Esophagus muscularis mucosa (tissue), 4 donors: ENCODE measurements around the gene CYS1. TPM values are rescaled to one million over a fixed set of nuclear protein-coding genes. Genes with fewer than 3 reads are reported as not detected.

Experiments
- DNase-seq: peaks from one replicate; pipeline ENCODE4 v3.0.0-alpha.2; 2017; ENCODE audit errors: extremely low spot score
- H3K27ac ChIP-seq, 4 donors: fragments of 200-600 bp; sonication (generic); replicated peaks in 1 of 4; 1 replicate in 3 of 4; 2 replicates in 1 of 4; pipeline ENCODE4 v1.5.1; 2016 to 2019; ENCODE audit warnings: mild to moderate bottlenecking in 1 of 4
- H3K27me3 ChIP-seq, 4 donors: fragments of 200-600 bp; sonication (generic); one replicate each; pipeline versions ENCODE4 v1.5.1 to v1.6.0; 2016 to 2019
- H3K36me3 ChIP-seq, 4 donors: fragments of 200-600 bp; sonication (generic); one replicate each; pipeline ENCODE4 v1.5.1; 2016 to 2019
- H3K4me1 ChIP-seq, 4 donors: fragments of 200-600 bp; sonication (generic); one replicate each; pipeline ENCODE4 v1.5.1; 2016 to 2019
- H3K4me3 ChIP-seq, 4 donors: fragments of 200-600 bp; sonication (generic); 1 replicate in 2 of 4; 2 replicates in 2 of 4; pipeline ENCODE4 v1.5.1; 2016 to 2019; ENCODE audit warnings: mild to moderate bottlenecking in 4 of 4, moderate library complexity in 1 of 4
- H3K9me3 ChIP-seq, 4 donors: fragments of 200-600 bp; sonication (generic); 1 replicate in 3 of 4; 2 replicates in 1 of 4; pipeline ENCODE4 v1.5.1; 2016 to 2019
- EP300 ChIP-seq: sonication (generic); formaldehyde crosslinking; IDR thresholded peaks from one replicate; pipeline ENCODE4 v1.6.1; 2017; ENCODE audit warnings: antibody characterized with exemption
- POLR2A ChIP-seq: fragments of 450-650 bp; IDR thresholded peaks from one replicate; pipeline ENCODE4 v1.6.1; 2017; ENCODE audit warnings: antibody characterized with exemption, moderate library complexity, mild to moderate bottlenecking, low read depth
- POLR2AphosphoS5 ChIP-seq, 2 donors: sonication (generic); formaldehyde crosslinking; IDR thresholded peaks; one replicate each; pipeline ENCODE4 v1.6.1; 2017; ENCODE audit warnings: antibody characterized with exemption in 2 of 2
- WGBS: methylation state at CpG from one replicate; pipeline ENCODE4 v1.1.5; 2018; 5-methylcytosine and 5-hydroxymethylcytosine counted together
- intact Hi-C: fragments of 100-400 bp; cut with DNase I; formaldehyde crosslinking; loops from one replicate; pipeline ENCODE4 v1.15.1; 2023
- total RNA-seq, 4 donors: library from RNA; depleted of rRNA; stranded (reverse); fragments of >200 nt; gene quantifications; one replicate each; pipeline versions ENCODE4 v1.1.0 to v1.2.1, GENCODE V29; 2016
- TF ChIP-seq, protein P1 (sequence below), 3 experiments: fragments of 200-600 bp in 2 of 3; fragments of 450-650 bp in 1 of 3; sonication (generic) in 2 of 3; IDR thresholded peaks; one replicate each; pipeline ENCODE4 v1.5.1; 2017 to 2019; ENCODE audit warnings: antibody characterized with exemption in 3 of 3, mild to moderate bottlenecking in 2 of 3, moderate library complexity in 1 of 3

Gene CYS1
- total RNA-seq, 4 donors from 2014 or later: 16.9 to 56.4 (median 35.4) TPM

DNA sequence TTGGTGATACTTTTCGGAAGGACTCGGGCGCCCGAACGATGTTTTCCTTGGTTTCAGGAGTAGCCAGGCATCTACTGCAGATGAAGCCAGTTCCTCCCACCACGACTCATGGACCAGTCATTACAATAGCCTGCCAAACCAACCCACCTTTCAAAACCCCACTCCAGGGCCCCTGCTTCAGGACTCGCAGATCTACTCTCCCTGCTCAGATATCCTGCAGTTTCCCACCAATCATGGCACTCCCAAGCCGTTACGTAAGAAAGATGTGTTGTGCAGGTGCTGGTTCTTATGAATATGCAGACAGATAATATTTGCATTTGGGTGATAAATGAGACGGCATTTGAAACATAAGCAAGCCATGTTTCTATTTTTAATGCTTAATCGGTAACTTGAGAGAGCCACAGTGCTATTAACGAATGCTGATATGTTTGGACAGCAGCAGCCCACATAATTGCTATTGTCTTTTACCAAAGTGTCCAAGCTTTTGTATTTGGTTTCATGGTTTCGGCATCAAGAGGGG is 3.5 kb upstream of the CYS1 start:
- H3K4me3 ChIP-seq: no peak overlapping the region
- intact Hi-C loops: no loop called here
- peak overlapping the region in 2 of 4 donors; percentile 41 to 60 for H3K27ac ChIP-seq
- H3K36me3 ChIP-seq: no peaks in the 10 kb centered on the region
- peaks cover 0 to 14% (median 0%) of the 10 kb centered on the region in 4 donors for H3K27me3 ChIP-seq
- no peaks in the 10 kb centered on the region for H3K9me3 ChIP-seq
- H3K4me1 ChIP-seq: peaks cover 6 to 41% (median 37%) of the 10 kb centered on the region in 4 donors
- no peak for DNase-seq
- 63% methylated on average over 13 of the region's 13 CpGs for WGBS
- TF ChIP-seq EP300 (no peak), POLR2A (no peak), POLR2AphosphoS5 (IDR thresholded peaks at IDR 0.05) (no peak)
- TF ChIP-seq, protein P1, sequence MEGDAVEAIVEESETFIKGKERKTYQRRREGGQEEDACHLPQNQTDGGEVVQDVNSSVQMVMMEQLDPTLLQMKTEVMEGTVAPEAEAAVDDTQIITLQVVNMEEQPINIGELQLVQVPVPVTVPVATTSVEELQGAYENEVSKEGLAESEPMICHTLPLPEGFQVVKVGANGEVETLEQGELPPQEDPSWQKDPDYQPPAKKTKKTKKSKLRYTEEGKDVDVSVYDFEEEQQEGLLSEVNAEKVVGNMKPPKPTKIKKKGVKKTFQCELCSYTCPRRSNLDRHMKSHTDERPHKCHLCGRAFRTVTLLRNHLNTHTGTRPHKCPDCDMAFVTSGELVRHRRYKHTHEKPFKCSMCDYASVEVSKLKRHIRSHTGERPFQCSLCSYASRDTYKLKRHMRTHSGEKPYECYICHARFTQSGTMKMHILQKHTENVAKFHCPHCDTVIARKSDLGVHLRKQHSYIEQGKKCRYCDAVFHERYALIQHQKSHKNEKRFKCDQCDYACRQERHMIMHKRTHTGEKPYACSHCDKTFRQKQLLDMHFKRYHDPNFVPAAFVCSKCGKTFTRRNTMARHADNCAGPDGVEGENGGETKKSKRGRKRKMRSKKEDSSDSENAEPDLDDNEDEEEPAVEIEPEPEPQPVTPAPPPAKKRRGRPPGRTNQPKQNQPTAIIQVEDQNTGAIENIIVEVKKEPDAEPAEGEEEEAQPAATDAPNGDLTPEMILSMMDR (IDR thresholded peaks at IDR 0.05): no peak

DNA sequence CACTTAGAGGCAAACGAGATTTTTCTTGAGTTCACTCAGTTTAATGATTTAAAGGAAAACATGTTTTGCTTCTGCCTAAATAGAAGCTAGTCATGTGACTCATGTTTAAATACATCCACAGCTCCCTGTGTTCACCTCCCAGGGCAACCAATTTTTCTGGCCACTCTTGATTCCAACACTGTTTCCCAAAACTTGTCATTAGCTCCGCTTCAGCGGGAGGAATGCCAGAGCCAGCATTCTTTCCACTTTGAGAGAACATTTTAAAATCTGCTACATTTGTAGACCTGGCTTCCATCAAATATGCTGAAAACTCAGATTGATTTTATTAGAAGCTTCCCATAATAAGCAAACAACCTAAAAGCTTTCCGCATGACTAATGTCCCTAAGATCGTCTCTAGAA is 2.8 kb upstream of the CYS1 start:
- Histone ChIP-seq H3K9me3 (no peaks in the 10 kb centered on the region), H3K4me3 (no peak overlapping the region), H3K27me3 (peaks cover 0 to 12% (median 0%) of the 10 kb centered on the region in 4 donors), H3K36me3 (no peaks in the 10 kb centered on the region), H3K27ac (peak overlapping the region in 2 of 4 donors; percentile 41 to 60), H3K4me1 (peaks cover 6 to 48% (median 45%) of the 10 kb centered on the region in 4 donors)
- no peak for TF ChIP-seq POLR2AphosphoS5 (IDR thresholded peaks at IDR 0.05)
- TF ChIP-seq EP300: no peak
- TF ChIP-seq POLR2A: no peak
- TF ChIP-seq, protein P1 (IDR thresholded peaks at IDR 0.05): no peak
- DNase-seq: no peak
- 37% methylated on average over 5 of the region's 5 CpGs for WGBS
- intact Hi-C loops: no loop called here

DNA sequence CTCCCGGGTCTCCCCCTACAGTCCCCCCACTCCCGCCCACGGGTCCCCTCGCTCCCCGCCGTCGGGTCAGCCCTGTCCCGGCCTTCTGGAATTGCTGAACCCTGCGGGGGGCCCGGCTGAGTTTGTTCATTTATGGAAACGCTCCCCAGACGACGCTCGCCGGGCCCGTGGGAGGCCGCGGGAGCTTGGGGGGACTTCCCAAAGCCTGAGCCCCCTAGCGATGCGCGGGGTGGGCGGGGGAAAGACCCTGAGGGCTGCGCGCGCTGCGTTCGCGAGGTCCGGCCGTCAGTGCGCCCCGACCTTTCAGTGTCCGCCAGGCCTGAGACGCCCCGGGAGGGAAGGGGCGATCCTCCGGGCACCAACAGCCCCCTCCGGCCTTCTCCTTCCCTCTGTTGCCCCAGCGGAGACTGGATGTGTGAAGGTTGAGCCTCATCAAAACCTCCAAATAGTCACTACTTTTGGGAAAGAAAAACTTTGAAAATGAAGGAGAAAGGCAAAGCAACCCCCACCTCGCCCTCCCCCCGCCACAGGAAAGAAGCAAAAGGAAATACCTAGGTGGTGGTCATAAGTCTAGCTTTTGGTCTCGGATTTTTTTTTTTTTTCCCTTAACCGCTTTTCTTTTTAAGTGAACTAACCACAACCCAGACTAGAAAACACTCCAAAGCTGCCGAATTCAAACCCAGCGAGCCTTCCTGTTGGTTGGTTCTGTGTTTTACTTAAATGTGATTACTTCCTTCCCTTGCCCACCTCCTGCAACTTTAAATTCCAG is 509 bp upstream of the CYS1 start:
- intact Hi-C loops: no loop called here
- TF ChIP-seq POLR2A (no peak), POLR2AphosphoS5 (IDR thresholded peaks at IDR 0.05) (no peak), EP300 (no peak)
- TF ChIP-seq, protein P1 (IDR thresholded peaks at IDR 0.05): no peak
- Histone ChIP-seq H3K27ac (peak overlapping the region; percentile 91 to 97 (median 94)), H3K4me3 (peak overlapping the region; percentile 69 to 84 (median 75)), H3K36me3 (no peaks in the 10 kb centered on the region), H3K27me3 (peaks cover 0 to 12% (median 0%) of the 10 kb centered on the region in 4 donors), H3K4me1 (peaks cover 6 to 56% (median 49%) of the 10 kb centered on the region in 4 donors), H3K9me3 (no peaks in the 10 kb centered on the region)
- DNase-seq: no peak
- WGBS: 16% methylated on average over 20 of the region's 45 CpGs

DNA sequence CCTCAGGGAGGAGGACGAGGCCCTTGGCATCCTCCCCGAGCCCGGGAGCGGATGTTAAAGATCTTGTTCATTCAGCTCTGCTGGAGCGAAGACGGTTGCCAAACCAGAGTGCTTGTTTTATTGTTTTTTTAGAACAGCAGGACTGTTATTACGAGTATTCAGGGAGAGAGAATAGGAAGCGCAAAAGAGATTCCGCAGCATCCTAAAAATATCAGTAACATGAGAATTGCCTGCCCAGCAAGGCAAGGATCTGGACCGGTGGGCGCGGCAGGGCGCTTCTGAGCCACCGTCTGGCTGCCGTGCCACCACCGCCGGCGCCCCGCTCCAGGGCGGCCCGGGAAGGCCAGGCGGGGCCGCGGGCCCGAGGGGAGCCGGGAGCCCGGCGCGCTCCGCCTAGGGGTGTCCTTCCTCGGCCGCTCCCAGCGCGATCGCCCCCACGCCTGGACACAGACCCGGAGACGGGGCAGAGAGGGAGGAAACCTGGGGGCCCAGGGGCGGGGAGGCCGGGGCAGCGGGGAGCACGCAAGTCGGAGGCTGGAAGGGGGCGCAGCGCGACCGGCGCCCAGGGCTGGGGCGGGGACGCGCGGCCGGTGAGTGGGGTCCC is 843 bp downstream of the CYS1 start:
- intact Hi-C loops: no loop called here
- TF ChIP-seq, protein P1 (IDR thresholded peaks at IDR 0.05): no peak
- Histone ChIP-seq H3K27me3 (peaks cover 0 to 12% (median 0%) of the 10 kb centered on the region in 4 donors), H3K4me1 (peaks cover 6 to 56% (median 48%) of the 10 kb centered on the region in 4 donors), H3K36me3 (no peaks in the 10 kb centered on the region), H3K9me3 (no peaks in the 10 kb centered on the region), H3K27ac (peak overlapping the region; percentile 91 to 97 (median 94)), H3K4me3 (peak overlapping the region; percentile 69 to 84 (median 75))
- WGBS: under 1% methylated on average over 25 of the region's 53 CpGs
- DNase-seq: no peak
